ENCODE measurements around the gene DBH.

Gene DBH

GRCh38 chr9:133635533-133636531, at the start of gene DBH:
TSS of gene DBH (plus strand) at chr9:133636363. CDS start at chr9:133636372, 9 bp downstream.
- DNase-seq (ENCODE audit: low read depth): no peak

GRCh38 chr9:133587051-133587450, 49.1 kb upstream of the DBH start:
- no peak for DNase-seq (ENCODE audit: low read depth)

GRCh38 chr9:133587466-133587865, 48.7 kb upstream of the DBH start:
- DNase-seq (ENCODE audit: low read depth): no peak

- DNase-seq (ENCODE audit: low read depth): no peak
Observed at GRCh38 chr9:133589454-133590227, 46.5 kb upstream of the DBH start.

GRCh38 chr9:133590231-133590855, 45.8 kb upstream of the DBH start:
- DNase-seq (ENCODE audit: low read depth): no peak

- DNase-seq (ENCODE audit: low read depth): no peak
Observed at GRCh38 chr9:133591116-133591910, 44.9 kb upstream of the DBH start.

- no peak for DNase-seq (ENCODE audit: low read depth)
Observed at GRCh38 chr9:133591985-133592384, 44.2 kb upstream of the DBH start.

- DNase-seq (ENCODE audit: low read depth): no peak
Observed at GRCh38 chr9:133592731-133593409, 43.3 kb upstream of the DBH start.

- DNase-seq (ENCODE audit: low read depth): no peak
Observed at GRCh38 chr9:133593587-133594253, 42.4 kb upstream of the DBH start.

GRCh38 chr9:133594310-133594709, 41.9 kb upstream of the DBH start:
- DNase-seq (ENCODE audit: low read depth): no peak

- DNase-seq (ENCODE audit: low read depth): no peak
Observed at GRCh38 chr9:133595910-133596309, 40.3 kb upstream of the DBH start.

GRCh38 chr9:133597316-133597957, 38.7 kb upstream of the DBH start:
- DNase-seq (ENCODE audit: low read depth): no peak

- DNase-seq (ENCODE audit: low read depth): no peak
Observed at GRCh38 chr9:133598978-133599377, 37.2 kb upstream of the DBH start.

- no peak for DNase-seq (ENCODE audit: low read depth)
Observed at GRCh38 chr9:133599470-133600173, 36.5 kb upstream of the DBH start.

- DNase-seq (ENCODE audit: low read depth): no peak
Observed at GRCh38 chr9:133600739-133601138, 35.4 kb upstream of the DBH start.

GRCh38 chr9:133601746-133602145, 34.4 kb upstream of the DBH start:
- DNase-seq (ENCODE audit: low read depth): no peak

GRCh38 chr9:133602277-133602676, 33.9 kb upstream of the DBH start:
- no peak for DNase-seq (ENCODE audit: low read depth)

GRCh38 chr9:133603135-133603927, 32.8 kb upstream of the DBH start:
- DNase-seq (ENCODE audit: low read depth): no peak

- no peak for DNase-seq (ENCODE audit: low read depth)
Observed at GRCh38 chr9:133604214-133604613, 31.9 kb upstream of the DBH start.
